Sigmoid colon (tissue), 4 donors: ENCODE results near the gene ZBTB34.

Experiments used
- POLR2A ChIP-seq, 2 donors: fragments of 450-650 bp; IDR thresholded peaks; one replicate each; pipeline ENCODE4 v1.6.1; 2016; ENCODE audit warnings: antibody characterized with exemption in 2 of 2, mild to moderate bottlenecking in 2 of 2, moderate library complexity in 2 of 2
- POLR2AphosphoS5 ChIP-seq, 4 donors: sonication (generic); formaldehyde crosslinking; IDR thresholded peaks; one replicate each; pipeline ENCODE4 v1.6.1; 2017; ENCODE audit warnings: antibody characterized with exemption in 4 of 4
- TF ChIP-seq, protein P1 (sequence below), 4 experiments: fragments of 450-650 bp in 3 of 4; fragments of 200-600 bp in 1 of 4; IDR thresholded peaks; one replicate each; pipeline ENCODE4 v1.5.1; 2016 to 2019; ENCODE audit warnings: antibody characterized with exemption in 4 of 4, mild to moderate bottlenecking in 3 of 4, moderate library complexity in 2 of 4

DNA sequence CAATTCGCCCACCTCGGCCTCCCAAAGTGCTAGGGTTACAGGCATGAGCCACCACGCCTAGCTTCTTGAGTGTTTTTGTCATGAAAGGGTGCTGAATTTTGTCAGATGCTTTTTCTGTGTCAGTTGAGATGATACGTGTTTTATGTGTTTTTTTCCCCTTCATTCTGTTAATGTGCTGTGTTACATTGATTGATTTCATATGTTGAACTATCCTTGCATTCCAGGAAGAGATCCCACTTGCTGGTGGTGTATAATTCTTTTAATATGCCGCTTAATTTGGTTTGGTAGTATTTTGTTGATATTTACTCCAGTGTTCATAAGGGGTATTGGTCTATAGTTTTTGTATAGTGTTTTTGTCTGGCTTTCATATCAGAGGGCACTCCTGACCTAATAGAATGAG lies 42.0 kb upstream of the ZBTB34 start:
- TF ChIP-seq POLR2A (IDR thresholded peaks at IDR 0.05) (no peak), POLR2AphosphoS5 (IDR thresholded peaks at IDR 0.05) (no peak)
- TF ChIP-seq, protein P1, sequence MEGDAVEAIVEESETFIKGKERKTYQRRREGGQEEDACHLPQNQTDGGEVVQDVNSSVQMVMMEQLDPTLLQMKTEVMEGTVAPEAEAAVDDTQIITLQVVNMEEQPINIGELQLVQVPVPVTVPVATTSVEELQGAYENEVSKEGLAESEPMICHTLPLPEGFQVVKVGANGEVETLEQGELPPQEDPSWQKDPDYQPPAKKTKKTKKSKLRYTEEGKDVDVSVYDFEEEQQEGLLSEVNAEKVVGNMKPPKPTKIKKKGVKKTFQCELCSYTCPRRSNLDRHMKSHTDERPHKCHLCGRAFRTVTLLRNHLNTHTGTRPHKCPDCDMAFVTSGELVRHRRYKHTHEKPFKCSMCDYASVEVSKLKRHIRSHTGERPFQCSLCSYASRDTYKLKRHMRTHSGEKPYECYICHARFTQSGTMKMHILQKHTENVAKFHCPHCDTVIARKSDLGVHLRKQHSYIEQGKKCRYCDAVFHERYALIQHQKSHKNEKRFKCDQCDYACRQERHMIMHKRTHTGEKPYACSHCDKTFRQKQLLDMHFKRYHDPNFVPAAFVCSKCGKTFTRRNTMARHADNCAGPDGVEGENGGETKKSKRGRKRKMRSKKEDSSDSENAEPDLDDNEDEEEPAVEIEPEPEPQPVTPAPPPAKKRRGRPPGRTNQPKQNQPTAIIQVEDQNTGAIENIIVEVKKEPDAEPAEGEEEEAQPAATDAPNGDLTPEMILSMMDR (IDR thresholded peaks at IDR 0.05) = no peak
